ENCODE measurements around the gene SMIM1.

SMIM1 gene

DNA sequence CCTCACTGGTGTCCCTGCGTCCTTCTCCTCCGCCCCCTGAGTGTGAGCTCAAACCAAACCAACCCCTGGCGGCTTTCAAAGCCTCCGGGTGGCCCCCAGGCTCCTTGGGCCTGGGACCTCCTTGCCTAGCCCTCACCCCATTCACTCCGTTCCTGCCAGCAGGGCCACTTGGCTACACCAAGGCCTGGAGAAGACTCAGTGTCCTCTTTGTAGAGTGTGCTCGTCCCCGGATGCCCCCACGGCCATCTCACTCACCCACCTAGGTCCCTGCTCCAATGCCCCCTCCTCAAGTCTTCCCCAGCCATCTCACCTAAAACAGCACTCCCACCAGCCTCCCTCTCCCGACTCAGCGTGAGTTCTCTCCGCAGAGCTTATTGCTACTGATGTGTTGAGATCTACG lies 27.5 kb upstream of the SMIM1 start:
- Histone ChIP-seq H3K36me3 (ENCODE audit: control insufficient read depth, insufficient read depth, low read length) (peaks cover 4% of the 10 kb centered on the region), H3K4me3 (replicated peaks; ENCODE audit: low read depth, low read length) (no peak overlapping the region), H3K27me3 (replicated peaks; ENCODE audit: control insufficient read depth, insufficient read depth, low read length) (no peaks in the 10 kb centered on the region)
- TF ChIP-seq, protein P1, sequence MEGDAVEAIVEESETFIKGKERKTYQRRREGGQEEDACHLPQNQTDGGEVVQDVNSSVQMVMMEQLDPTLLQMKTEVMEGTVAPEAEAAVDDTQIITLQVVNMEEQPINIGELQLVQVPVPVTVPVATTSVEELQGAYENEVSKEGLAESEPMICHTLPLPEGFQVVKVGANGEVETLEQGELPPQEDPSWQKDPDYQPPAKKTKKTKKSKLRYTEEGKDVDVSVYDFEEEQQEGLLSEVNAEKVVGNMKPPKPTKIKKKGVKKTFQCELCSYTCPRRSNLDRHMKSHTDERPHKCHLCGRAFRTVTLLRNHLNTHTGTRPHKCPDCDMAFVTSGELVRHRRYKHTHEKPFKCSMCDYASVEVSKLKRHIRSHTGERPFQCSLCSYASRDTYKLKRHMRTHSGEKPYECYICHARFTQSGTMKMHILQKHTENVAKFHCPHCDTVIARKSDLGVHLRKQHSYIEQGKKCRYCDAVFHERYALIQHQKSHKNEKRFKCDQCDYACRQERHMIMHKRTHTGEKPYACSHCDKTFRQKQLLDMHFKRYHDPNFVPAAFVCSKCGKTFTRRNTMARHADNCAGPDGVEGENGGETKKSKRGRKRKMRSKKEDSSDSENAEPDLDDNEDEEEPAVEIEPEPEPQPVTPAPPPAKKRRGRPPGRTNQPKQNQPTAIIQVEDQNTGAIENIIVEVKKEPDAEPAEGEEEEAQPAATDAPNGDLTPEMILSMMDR (IDR thresholded peaks at IDR 0.05; ENCODE audit: insufficient read depth, low read length, poor library complexity, severe bottlenecking) = no peak
- DNase-seq (ENCODE audit: extremely low read depth, insufficient read length) = no peak

DNA sequence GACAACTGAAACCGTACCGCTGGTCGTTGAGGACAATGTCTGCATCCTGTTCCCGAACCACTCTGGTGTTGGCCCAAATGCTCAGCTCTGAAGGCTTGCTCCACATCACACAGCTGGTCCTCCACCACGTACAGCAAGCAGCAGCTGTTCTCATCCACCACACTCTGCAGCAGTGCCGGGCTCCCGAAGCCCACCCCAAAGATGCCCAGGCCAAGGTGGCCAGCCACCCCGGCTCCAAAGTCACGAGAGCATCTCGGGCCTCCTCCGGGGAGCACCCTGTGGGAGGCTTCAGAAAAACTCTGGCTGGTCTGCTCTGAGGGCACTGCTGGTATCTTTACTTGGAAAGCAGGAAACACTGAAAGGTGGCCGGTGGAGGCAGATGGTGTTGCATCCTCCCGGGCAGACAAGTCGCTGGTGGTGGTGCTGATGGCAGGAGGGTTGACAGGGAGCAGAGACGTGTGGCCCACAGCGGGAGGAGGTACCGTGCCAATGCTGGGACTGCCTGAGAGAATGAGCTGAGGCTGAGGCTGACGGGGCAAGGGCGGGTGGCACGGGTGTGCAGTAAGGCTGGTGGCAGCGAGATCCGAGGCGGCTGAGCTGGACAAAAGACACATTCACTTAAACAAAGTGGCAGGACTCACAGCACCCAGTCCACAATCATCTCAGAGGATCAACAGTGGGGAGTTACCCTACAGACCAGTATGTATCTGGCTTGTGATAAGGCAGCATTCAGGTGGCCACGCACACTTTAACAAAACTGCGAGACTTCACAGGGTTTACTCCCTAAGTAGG lies 26.8 kb upstream of the SMIM1 start:
- TF ChIP-seq, protein P1 (IDR thresholded peaks at IDR 0.05; ENCODE audit: insufficient read depth, low read length, poor library complexity, severe bottlenecking) = no peak
- Histone ChIP-seq H3K36me3 (ENCODE audit: control insufficient read depth, insufficient read depth, low read length) (peaks cover 4% of the 10 kb centered on the region), H3K4me3 (replicated peaks; ENCODE audit: low read depth, low read length) (no peak overlapping the region), H3K27me3 (replicated peaks; ENCODE audit: control insufficient read depth, insufficient read depth, low read length) (no peaks in the 10 kb centered on the region)
- DNase-seq (ENCODE audit: extremely low read depth, insufficient read length) = no peak

DNA sequence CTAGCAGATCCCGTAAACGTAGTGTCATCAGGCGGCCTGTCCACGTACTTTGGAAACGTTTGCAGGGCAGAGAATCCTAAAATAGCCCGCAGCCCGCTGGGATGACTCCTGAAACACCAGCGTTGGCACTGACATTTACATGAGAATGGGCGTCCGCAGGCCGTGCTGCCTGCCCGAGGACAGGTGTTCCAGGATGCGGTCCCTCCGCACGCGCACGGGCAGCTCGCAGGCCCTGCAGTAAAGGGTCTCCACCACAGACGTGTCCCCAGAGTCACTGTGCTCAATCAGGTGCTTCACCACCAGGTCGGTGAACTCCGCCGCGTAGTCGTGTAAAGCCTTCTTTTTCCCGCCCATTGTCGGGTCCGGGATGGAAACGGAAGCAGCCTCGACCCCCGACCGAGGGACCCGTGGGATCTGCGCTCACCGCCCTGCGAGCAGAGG lies 26.1 kb upstream of the SMIM1 start:
- TF ChIP-seq, protein P1 (IDR thresholded peaks at IDR 0.05; ENCODE audit: insufficient read depth, low read length, poor library complexity, severe bottlenecking) = no peak
- peaks cover 4% of the 10 kb centered on the region for H3K36me3 ChIP-seq (ENCODE audit: control insufficient read depth, insufficient read depth, low read length)
- no peaks in the 10 kb centered on the region for H3K27me3 ChIP-seq (replicated peaks; ENCODE audit: control insufficient read depth, insufficient read depth, low read length)
- DNase-seq (ENCODE audit: extremely low read depth, insufficient read length) = no peak
- H3K4me3 ChIP-seq (replicated peaks; ENCODE audit: low read depth, low read length) = peak overlapping the region; percentile 68

DNA sequence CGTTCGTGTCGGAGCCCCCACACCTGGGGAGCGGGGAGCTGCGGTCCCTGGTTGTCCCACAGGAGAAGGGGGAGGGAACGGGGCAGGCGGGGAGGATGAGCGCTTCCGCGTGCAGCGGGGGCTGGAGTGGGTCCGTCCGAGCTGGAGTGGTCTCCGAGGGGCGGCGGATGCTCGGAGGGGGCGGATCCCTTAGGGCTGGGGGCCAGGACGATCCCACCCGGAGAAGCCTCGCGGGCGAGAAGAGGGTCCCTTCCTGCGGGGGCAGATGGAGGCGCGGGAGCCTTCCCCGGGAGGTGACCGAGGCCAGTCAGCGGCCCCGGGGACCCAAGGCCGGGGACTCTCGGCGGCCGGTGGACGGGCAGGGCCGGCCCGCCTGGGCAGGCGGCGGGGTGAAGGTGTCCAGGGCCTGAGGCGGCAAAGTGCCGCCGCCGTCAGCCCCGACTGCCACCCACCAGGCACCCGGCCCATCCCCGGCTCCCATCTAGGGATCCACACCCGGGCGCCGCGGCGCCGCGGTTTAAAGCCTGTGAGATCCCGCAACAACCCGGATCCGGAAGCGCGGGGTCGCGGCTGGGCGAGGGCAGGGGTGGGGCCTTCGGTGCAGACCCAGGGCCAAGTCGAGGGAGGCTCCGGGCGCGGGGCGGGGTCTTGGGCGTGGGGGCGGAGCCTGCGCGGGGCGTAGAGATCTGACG lies 25.6 kb upstream of the SMIM1 start:
- DNase-seq (ENCODE audit: extremely low read depth, insufficient read length) = peak; percentile 88

DNA sequence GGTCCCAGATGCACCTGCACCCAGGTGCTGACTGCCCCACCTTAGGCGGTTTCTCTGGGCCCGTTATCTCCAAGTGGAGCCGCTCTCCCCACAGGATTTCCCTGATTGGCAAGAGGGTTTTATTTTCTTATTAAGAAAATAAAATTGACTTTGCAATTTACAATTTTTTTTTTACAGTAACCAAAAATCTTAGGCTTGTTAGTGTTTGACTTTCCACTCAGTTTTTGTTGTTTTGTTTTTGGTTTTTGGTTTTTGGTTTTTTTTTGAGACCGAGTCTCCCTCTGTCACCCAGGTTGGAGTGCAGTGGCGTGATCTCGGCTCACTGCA lies 25.1 kb upstream of the SMIM1 start:
- Histone ChIP-seq H3K27me3 (replicated peaks; ENCODE audit: control insufficient read depth, insufficient read depth, low read length) (no peaks in the 10 kb centered on the region; the same call in 1 of the 2 replicates), H3K36me3 (ENCODE audit: control insufficient read depth, insufficient read depth, low read length) (peaks cover 4% of the 10 kb centered on the region), H3K4me3 (replicated peaks; ENCODE audit: low read depth, low read length) (peak overlapping the region; percentile 68)
- TF ChIP-seq, protein P1 (IDR thresholded peaks at IDR 0.05; ENCODE audit: insufficient read depth, low read length, poor library complexity, severe bottlenecking) = no peak
- DNase-seq (ENCODE audit: extremely low read depth, insufficient read length) = no peak

More for the DNA sequence above, 25.6 kb upstream of the SMIM1 start:
- Histone ChIP-seq H3K27me3 (replicated peaks; ENCODE audit: control insufficient read depth, insufficient read depth, low read length) (no peaks in the 10 kb centered on the region), H3K4me3 (replicated peaks; ENCODE audit: low read depth, low read length) (peak overlapping the region; percentile 68), H3K36me3 (ENCODE audit: control insufficient read depth, insufficient read depth, low read length) (peaks cover 4% of the 10 kb centered on the region)
- TF ChIP-seq, protein P1 (IDR thresholded peaks at IDR 0.05; ENCODE audit: insufficient read depth, low read length, poor library complexity, severe bottlenecking) = no peak

Measured in GM06990 (cell line).